ENCODE results near the gene CAMKMT.

CAMKMT gene

DNA sequence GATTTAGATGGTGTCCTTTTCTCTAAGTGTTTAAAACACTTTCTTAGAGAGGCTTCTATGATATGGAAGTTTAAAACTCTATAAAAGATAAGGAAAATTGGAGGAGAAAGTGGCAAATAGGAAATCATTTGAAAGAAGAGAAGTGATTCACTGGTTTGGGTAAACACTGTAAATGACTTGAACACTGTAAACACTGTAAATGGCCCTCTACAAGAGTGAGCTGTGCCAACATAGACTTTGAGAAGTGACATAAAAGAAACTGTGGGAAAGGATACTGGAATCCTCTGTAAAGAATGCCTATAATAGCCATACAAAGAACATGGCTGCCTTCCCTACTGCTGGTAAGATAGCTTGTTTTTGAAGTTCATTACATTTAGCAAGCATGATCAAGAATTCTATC lies 368.8 kb downstream of the CAMKMT start:
- no peak for DNase-seq (ENCODE audit: low read depth in 3 of 3, low spot score in 1 of 3)

GRCh38 chr2:44731505-44731904 lies 369.8 kb downstream of the CAMKMT start:
- no peak for DNase-seq (ENCODE audit: low read depth in 3 of 3, low spot score in 1 of 3)

- no peak for DNase-seq (ENCODE audit: low read depth in 3 of 3, low spot score in 1 of 3)
These were observed 374.7 kb downstream of the CAMKMT start for GRCh38 chr2:44736270-44736942.

GRCh38 chr2:44740678-44741077 lies 378.9 kb downstream of the CAMKMT start:
- DNase-seq (ENCODE audit: low read depth in 3 of 3, low spot score in 1 of 3) = no peak

DNA sequence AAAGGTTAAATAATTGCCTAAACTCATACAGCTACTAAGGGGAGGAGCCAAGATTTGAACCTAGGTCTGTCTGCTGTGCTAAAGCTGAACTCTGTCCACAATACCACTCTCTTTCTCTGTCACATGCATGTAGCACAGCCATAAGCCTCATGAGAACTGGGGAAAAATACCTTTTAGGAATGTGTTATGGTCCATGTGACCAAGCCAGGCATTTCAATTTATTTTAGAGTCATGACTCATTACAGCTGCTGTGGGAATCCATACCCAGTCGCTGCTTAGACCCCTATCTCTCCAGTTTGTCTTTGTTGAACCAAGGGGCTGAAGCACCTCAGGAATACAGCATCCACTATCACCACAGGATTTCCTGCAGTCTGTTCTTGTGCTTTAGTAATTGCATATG lies 379.8 kb downstream of the CAMKMT start:
- DNase-seq (ENCODE audit: low read depth in 3 of 3, low spot score in 1 of 3) = no peak

DNA sequence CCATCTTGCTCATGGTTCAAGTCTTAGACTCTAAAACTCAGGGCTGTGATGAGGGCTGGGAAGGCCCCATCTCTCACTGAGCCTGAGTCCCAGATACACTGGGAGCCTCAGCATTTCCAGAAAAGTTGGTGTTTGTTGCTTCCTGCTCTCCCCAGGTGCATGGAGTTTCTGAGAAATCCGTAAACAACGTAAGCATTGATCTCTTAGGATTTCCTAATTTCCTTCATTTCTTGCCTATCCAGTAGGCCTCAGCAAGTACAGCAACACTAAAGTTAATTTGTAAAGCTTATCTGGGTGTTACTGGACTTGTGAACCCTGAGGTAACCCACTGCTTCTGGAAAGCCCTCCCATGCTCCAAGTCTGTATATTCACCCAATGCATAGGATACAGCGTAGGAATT lies 380.3 kb downstream of the CAMKMT start:
- no peak for DNase-seq (ENCODE audit: low read depth in 3 of 3, low spot score in 1 of 3)

DNA sequence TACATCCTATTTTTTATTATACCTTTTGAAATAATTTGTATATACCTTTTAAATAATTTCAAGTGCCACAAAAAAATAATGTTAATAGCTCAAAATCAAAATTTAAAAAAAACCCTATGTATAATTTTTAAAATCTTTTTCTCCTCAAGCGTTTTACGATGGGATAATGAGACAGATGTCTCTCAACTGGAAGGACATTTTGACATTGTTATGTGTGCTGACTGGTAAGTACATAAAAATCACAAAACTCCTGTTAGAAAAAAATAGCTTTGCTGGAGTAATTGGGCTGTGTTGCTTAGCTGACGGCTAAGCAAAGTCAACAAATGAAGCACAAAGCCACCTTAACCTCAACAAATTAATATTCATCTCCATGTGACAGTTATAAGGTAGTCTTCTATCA lies 381.7 kb downstream of the CAMKMT start:
- no peak for DNase-seq (ENCODE audit: low read depth in 3 of 3, low spot score in 1 of 3)

DNA sequence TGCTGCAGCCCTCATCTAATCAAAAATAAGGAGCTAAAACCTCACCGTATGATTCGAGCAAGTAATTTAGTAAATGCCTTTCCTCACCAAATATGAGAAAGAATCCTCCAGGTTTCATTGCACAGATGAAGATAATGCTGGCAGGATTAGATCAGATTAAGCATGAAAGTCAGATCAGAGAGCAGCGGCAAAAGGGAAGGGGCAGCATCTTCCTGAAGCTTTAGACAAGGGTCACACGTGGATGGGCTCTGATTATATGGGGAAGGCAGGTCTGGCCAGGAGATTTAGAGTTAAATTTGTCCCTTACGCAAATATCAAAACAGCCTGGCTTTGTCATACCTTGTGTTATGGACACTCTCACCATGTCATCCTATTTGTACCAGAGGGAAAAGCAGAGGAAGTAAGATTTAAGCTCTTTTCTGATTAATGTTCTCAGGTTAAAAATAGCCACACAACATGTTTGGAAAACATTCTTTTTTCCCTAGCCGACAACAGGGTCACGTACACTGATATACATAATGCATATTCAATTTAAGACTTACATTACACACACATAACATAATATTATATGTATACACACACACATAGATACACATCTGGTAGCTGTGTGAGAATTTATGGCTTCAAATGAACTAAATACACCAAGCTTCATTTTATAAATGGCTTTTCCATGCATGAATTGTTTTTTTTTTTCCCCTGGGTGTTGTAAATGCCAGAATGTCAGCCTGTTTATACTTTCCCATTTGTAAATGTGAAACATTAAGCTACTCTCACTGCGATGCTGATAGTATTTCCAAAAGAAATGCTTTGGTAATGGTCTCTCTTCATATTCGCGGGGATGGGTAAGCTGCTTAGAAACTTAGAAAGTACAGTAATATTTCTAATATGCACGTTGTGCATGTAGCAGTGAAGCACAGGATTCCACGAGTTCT lies 383.5 kb downstream of the CAMKMT start:
- no peak for DNase-seq (ENCODE audit: low read depth in 3 of 3, low spot score in 1 of 3)

DNA sequence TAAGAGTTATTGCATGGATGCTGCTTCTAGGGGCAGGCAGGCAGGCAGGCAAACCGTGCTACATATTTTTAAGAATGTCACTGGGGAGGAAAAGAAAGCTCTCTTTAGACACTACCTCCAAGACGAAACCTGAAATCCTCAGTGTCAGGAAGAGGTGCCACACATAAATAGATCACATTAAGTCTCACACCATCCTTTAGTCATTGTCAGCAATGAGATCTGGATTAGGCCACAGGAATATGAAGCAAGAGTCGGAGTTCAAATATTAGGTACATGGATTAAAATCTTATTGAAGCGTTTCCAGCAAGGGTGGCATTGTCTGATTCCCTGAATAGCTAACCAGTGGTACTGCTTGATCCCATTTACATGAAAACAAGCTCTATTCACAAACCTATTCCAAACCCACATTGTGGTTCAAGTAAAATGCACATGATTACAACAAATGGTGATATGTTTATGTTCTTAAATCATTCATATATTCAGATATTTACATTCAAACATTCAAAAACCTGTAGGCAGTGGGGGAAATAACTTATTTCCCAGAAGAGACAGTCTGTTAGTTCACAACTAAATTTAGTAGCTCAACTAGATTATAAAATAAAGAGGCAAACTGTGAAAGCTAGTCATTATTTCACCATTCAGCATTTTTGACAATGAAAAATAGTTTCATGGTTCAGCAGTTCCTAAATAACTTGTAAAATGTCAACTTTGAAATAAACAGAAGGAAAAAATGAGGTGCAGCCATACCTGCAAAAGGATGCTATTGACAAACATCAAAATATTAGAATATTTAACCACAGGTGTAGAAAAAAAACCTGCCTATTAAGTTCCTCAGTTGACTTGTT lies 384.4 kb downstream of the CAMKMT start:
- no peak for DNase-seq (ENCODE audit: low read depth in 3 of 3, low spot score in 1 of 3)

DNA sequence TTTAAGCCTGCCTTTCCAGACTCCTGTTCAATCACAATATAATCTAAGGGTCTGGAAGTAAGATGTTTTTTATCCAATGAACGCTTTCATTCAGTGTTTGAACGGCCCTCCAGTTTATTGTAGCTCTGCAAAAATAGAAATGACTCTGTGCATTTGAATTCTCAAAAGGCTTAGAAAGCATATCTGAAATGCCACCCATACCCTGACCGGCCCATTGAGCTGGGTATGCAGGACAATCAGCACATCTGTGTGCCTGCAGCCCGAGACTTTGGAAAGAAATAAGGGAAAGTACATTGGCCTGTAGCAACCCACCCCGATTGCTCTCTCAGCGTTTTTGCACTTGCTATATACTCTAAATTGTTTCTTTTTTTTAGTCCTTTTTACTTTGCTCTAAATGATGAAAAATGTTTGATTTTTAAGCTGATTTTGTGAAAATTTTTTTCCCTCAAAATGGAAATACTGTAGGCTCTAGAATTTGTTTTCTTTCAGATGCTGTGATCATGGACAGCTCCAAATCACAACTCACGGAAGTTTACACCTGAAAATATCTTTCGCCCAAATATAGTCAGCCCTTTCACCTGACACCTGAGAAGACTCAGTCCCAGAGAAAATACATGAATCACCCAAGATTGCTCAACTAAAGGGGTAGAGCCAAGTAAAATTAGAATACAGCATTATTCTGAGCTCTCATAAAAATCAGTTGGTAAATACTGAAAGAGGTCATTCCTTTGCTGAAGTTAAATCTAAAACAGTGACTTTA lies 385.3 kb downstream of the CAMKMT start:
- no peak for DNase-seq (ENCODE audit: low read depth in 3 of 3, low spot score in 1 of 3)

DNA sequence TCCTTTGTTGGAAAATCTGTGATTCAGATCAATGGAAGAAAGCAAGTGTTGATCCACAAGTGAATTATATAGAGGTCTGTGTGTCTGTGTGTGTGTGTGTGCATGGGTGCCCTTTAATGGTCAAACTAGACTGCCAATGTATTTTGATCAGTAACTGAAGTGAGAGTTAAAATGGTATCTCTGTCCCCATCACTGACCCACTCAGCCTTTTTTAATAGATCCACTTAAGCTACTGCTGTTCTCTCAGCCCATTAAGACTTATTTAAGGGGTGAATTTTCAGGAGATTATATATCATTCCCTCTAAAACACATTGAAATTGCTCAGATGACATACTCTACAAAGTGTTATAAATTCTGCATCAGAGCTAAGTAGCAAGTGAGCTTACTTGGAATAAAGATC lies 386.0 kb downstream of the CAMKMT start:
- no peak for DNase-seq (ENCODE audit: low read depth in 3 of 3, low spot score in 1 of 3)

GRCh38 chr2:44751754-44752479 lies 390.2 kb downstream of the CAMKMT start:
- DNase-seq (ENCODE audit: low read depth in 3 of 3, low spot score in 1 of 3) = no peak

DNA sequence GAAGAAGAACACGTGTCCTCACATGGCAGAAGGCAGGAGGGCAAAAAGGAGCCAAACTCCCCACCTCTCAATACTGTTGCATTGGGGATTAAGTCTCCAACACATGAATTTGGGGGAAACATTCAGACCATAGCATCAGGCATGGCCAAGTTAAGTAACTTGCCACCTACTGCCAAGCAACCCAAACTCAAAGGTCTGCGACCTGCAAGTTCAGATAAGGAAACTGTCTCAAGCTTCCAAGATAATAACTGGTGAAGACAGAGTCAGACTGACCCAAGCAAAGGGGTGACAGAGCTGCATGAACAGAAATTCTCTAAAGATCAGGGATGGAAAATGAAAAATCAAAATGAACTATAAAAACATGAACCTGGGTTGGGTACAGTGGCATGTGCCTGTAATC lies 391.0 kb downstream of the CAMKMT start:
- no peak for DNase-seq (ENCODE audit: low read depth in 3 of 3, low spot score in 1 of 3)

- no peak for DNase-seq (ENCODE audit: low read depth in 3 of 3, low spot score in 1 of 3)
These were observed 392.0 kb downstream of the CAMKMT start for GRCh38 chr2:44753552-44754285.

DNA sequence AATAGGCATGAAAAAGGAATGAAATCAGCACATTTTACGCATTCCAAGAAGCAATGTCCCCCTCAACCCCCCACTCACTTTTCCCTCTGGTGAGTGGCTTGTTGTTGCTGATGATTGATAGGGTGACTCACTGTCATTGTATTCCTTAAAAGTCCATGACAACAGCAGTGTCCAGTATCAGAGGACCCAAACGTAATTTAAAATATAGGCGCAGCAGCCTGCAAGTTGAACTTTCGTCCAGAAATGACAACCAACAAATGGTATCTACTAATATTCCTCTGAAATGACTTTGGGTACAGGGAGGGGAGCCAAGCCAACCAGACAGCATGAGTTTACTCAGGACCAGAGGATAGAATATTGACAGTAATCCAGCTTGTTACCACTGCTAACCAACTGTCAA lies 396.8 kb downstream of the CAMKMT start:
- no peak for DNase-seq (ENCODE audit: low read depth in 3 of 3, low spot score in 1 of 3)

- DNase-seq (ENCODE audit: low read depth in 3 of 3, low spot score in 1 of 3) = no peak
These were observed 398.1 kb downstream of the CAMKMT start for GRCh38 chr2:44759823-44760222.

DNA sequence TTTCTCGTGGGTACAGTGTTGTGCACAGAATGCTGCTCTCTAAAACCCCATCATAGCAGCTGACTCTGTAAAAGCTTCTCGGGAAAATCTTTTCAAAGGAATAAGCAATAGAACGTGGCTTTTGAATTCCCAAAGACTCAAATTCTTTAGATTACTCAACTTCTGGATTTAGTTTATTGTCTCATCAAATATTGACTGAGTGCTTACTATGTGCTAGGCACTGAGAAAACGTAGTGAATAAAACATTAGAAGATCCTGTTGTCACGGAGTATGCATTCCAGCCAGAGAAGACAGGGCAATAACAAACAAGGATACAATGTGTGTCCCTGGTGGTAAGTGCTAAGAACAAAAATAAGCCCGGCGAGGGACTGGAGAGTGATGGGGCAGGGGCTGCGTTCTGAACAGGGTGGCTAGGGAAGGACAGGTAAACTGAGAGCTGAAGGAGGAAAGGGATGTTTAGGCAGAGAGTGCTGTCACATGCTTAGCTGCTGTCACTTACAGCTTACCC lies 401.6 kb downstream of the CAMKMT start:
- DNase-seq (ENCODE audit: low read depth in 3 of 3, low spot score in 1 of 3) = no peak

DNA sequence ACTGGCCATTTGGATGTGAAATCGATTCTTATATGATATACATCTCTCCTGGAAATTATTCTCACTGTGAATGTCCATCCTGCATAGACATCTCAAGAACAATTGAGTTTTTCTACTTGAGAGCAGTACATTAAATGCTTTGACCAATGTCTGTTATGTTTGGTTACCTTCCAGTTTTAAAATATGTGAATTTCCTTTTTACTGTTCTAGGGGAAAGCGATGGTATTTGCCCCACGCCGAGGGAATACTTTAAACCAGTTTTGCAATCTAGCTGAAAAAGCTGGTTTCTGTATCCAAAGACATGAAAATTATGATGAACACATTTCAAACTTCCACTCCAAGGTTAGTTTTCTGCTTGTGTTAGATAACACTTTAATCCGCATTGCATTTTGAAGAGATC lies 404.5 kb downstream of the CAMKMT start:
- DNase-seq (ENCODE audit: low read depth in 3 of 3, low spot score in 1 of 3) = no peak

- DNase-seq (ENCODE audit: low read depth in 3 of 3, low spot score in 1 of 3) = no peak
These were observed 405.0 kb downstream of the CAMKMT start for GRCh38 chr2:44766777-44767176.
